Measurements from ENCODE around the gene CD209. TPM values are rescaled to one million over a fixed set of nuclear protein-coding genes. Genes with fewer than 3 reads are reported as not detected.
A peak's percentile ranks its signal among the peaks of the same experiment; 100 is the strongest.
"Not testable (repeated sequence)": the region's sequence is repeated elsewhere in the genome, so short reads cannot be mapped to it uniquely, and the experiment has no call there.

Gene CD209
- total RNA-seq, 1 experiment from 2014 or later, result not detected

GRCh38 chr19:7746306-7746705 is 1.0 kb downstream of the CD209 start:
- H3K4me2 ChIP-seq (ENCODE audit: low read depth, low read length, poor library complexity, severe bottlenecking); H3K36me3 ChIP-seq (ENCODE audit: insufficient read depth, low read length); DNase-seq; H3K27ac ChIP-seq (ENCODE audit: low read length); H3K27me3 ChIP-seq (ENCODE audit: low read length); H4K20me1 ChIP-seq (ENCODE audit: insufficient read depth, low read depth, low read length); H3K79me2 ChIP-seq (ENCODE audit: low read length); H3K9ac ChIP-seq (ENCODE audit: low read length); H3K9me2 ChIP-seq (replicated peaks; ENCODE audit: insufficient read depth, low read length); H3K4me3 ChIP-seq (ENCODE audit: low read length); H2AFZ ChIP-seq (ENCODE audit: low read length); H3K9me3 ChIP-seq (ENCODE audit: low read length): not testable (repeated sequence)
- peaks cover 19% of the 10 kb centered on the region for H3K4me1 ChIP-seq (ENCODE audit: low read length)

GRCh38 chr19:7744871-7745650 is 2.3 kb downstream of the CD209 start:
- H3K9me2 ChIP-seq (replicated peaks; ENCODE audit: insufficient read depth, low read length), result no peaks in the 10 kb centered on the region
- H4K20me1 ChIP-seq (ENCODE audit: insufficient read depth, low read depth, low read length), result no peaks in the 10 kb centered on the region
- H3K27me3 ChIP-seq (ENCODE audit: low read length), result no peaks in the 10 kb centered on the region
- no peak overlapping the region for H3K4me3 ChIP-seq (ENCODE audit: low read length)
- H3K79me2 ChIP-seq (ENCODE audit: low read length), result no peaks in the 10 kb centered on the region
- H3K4me1 ChIP-seq (ENCODE audit: low read length), result peaks cover 19% of the 10 kb centered on the region
- DNase-seq, result no peak
- no peaks in the 10 kb centered on the region for H3K9me3 ChIP-seq (ENCODE audit: low read length)
- no peaks in the 10 kb centered on the region for H3K36me3 ChIP-seq (ENCODE audit: insufficient read depth, low read length)
- H2AFZ ChIP-seq (ENCODE audit: low read length), result no peak overlapping the region
- no peak overlapping the region for H3K4me2 ChIP-seq (ENCODE audit: low read depth, low read length, poor library complexity, severe bottlenecking)
- no peak overlapping the region for H3K27ac ChIP-seq (ENCODE audit: low read length)
- no peak overlapping the region for H3K9ac ChIP-seq (ENCODE audit: low read length)

GRCh38 chr19:7744199-7744786 is 3.0 kb downstream of the CD209 start:
- no peaks in the 10 kb centered on the region for H3K9me2 ChIP-seq (replicated peaks; ENCODE audit: insufficient read depth, low read length)
- no peak overlapping the region for H3K27ac ChIP-seq (ENCODE audit: low read length)
- no peak overlapping the region for H3K4me3 ChIP-seq (ENCODE audit: low read length)
- no peak overlapping the region for H3K4me2 ChIP-seq (ENCODE audit: low read depth, low read length, poor library complexity, severe bottlenecking)
- no peaks in the 10 kb centered on the region for H3K36me3 ChIP-seq (ENCODE audit: insufficient read depth, low read length)
- DNase-seq, result no peak
- H3K27me3 ChIP-seq (ENCODE audit: low read length), result no peaks in the 10 kb centered on the region
- no peaks in the 10 kb centered on the region for H4K20me1 ChIP-seq (ENCODE audit: insufficient read depth, low read depth, low read length)
- H3K9me3 ChIP-seq (ENCODE audit: low read length), result no peaks in the 10 kb centered on the region
- peaks cover 19% of the 10 kb centered on the region for H3K4me1 ChIP-seq (ENCODE audit: low read length)
- no peak overlapping the region for H3K9ac ChIP-seq (ENCODE audit: low read length)
- no peaks in the 10 kb centered on the region for H3K79me2 ChIP-seq (ENCODE audit: low read length)
- H2AFZ ChIP-seq (ENCODE audit: low read length), result no peak overlapping the region

- Histone ChIP-seq H3K27ac (ENCODE audit: low read length) (no peak overlapping the region), H2AFZ (ENCODE audit: low read length) (no peak overlapping the region), H3K36me3 (ENCODE audit: insufficient read depth, low read length) (no peaks in the 10 kb centered on the region), H3K9me3 (ENCODE audit: low read length) (no peaks in the 10 kb centered on the region), H3K4me2 (ENCODE audit: low read depth, low read length, poor library complexity, severe bottlenecking) (no peak overlapping the region), H3K27me3 (ENCODE audit: low read length) (no peaks in the 10 kb centered on the region), H3K9me2 (replicated peaks; ENCODE audit: insufficient read depth, low read length) (no peaks in the 10 kb centered on the region), H4K20me1 (ENCODE audit: insufficient read depth, low read depth, low read length) (no peaks in the 10 kb centered on the region), H3K4me1 (ENCODE audit: low read length) (peaks cover 19% of the 10 kb centered on the region), H3K79me2 (ENCODE audit: low read length) (no peaks in the 10 kb centered on the region), H3K9ac (ENCODE audit: low read length) (no peak overlapping the region), H3K4me3 (ENCODE audit: low read length) (no peak overlapping the region)
- no peak for DNase-seq
These were observed 3.9 kb downstream of the CD209 start for GRCh38 chr19:7743425-7743841.

- no peaks in the 10 kb centered on the region for H3K27me3 ChIP-seq (ENCODE audit: low read length)
- no peak for DNase-seq
These were observed 4.3 kb downstream of the CD209 start for GRCh38 chr19:7742991-7743390.

GRCh38 chr19:7742575-7742974 is 4.8 kb downstream of the CD209 start:
- no peak overlapping the region for H3K4me3 ChIP-seq (ENCODE audit: low read length)
- no peak overlapping the region for H3K4me2 ChIP-seq (ENCODE audit: low read depth, low read length, poor library complexity, severe bottlenecking)
- H2AFZ ChIP-seq (ENCODE audit: low read length), result no peak overlapping the region
- H3K9me3 ChIP-seq (ENCODE audit: low read length), result no peaks in the 10 kb centered on the region
- H3K27me3 ChIP-seq (ENCODE audit: low read length), result no peaks in the 10 kb centered on the region
- H3K9ac ChIP-seq (ENCODE audit: low read length), result no peak overlapping the region
- H3K36me3 ChIP-seq (ENCODE audit: insufficient read depth, low read length), result no peaks in the 10 kb centered on the region
- H3K27ac ChIP-seq (ENCODE audit: low read length), result no peak overlapping the region
- no peaks in the 10 kb centered on the region for H4K20me1 ChIP-seq (ENCODE audit: insufficient read depth, low read depth, low read length)
- H3K4me1 ChIP-seq (ENCODE audit: low read length), result peaks cover 19% of the 10 kb centered on the region
- no peaks in the 10 kb centered on the region for H3K9me2 ChIP-seq (replicated peaks; ENCODE audit: insufficient read depth, low read length)
- no peaks in the 10 kb centered on the region for H3K79me2 ChIP-seq (ENCODE audit: low read length)
- no peak for DNase-seq

More at GRCh38 chr19:7742991-7743390, 4.3 kb downstream of the CD209 start:
- Histone ChIP-seq H2AFZ (ENCODE audit: low read length) (no peak overlapping the region), H3K27ac (ENCODE audit: low read length) (no peak overlapping the region), H3K4me1 (ENCODE audit: low read length) (peaks cover 19% of the 10 kb centered on the region), H3K9me3 (ENCODE audit: low read length) (no peaks in the 10 kb centered on the region), H3K4me3 (ENCODE audit: low read length) (no peak overlapping the region), H3K79me2 (ENCODE audit: low read length) (no peaks in the 10 kb centered on the region), H4K20me1 (ENCODE audit: insufficient read depth, low read depth, low read length) (no peaks in the 10 kb centered on the region), H3K9me2 (replicated peaks; ENCODE audit: insufficient read depth, low read length) (no peaks in the 10 kb centered on the region), H3K36me3 (ENCODE audit: insufficient read depth, low read length) (no peaks in the 10 kb centered on the region), H3K9ac (ENCODE audit: low read length) (no peak overlapping the region), H3K4me2 (ENCODE audit: low read depth, low read length, poor library complexity, severe bottlenecking) (no peak overlapping the region)

GRCh38 chr19:7740682-7741054 is 6.7 kb downstream of the CD209 start:
- Histone ChIP-seq H3K27ac (ENCODE audit: low read length) (no peak overlapping the region), H3K4me3 (ENCODE audit: low read length) (no peak overlapping the region), H3K4me2 (ENCODE audit: low read depth, low read length, poor library complexity, severe bottlenecking) (no peak overlapping the region), H3K4me1 (ENCODE audit: low read length) (peaks cover 19% of the 10 kb centered on the region), H2AFZ (ENCODE audit: low read length) (peak overlapping the region; percentile 62), H3K79me2 (ENCODE audit: low read length) (no peaks in the 10 kb centered on the region), H3K9me3 (ENCODE audit: low read length) (no peaks in the 10 kb centered on the region), H3K9me2 (replicated peaks; ENCODE audit: insufficient read depth, low read length) (no peaks in the 10 kb centered on the region), H3K9ac (ENCODE audit: low read length) (no peak overlapping the region), H3K36me3 (ENCODE audit: insufficient read depth, low read length) (no peaks in the 10 kb centered on the region), H4K20me1 (ENCODE audit: insufficient read depth, low read depth, low read length) (no peaks in the 10 kb centered on the region), H3K27me3 (ENCODE audit: low read length) (no peaks in the 10 kb centered on the region)
- DNase-seq, result no peak

- Histone ChIP-seq H2AFZ (ENCODE audit: low read length) (peak overlapping the region; percentile 62), H3K4me3 (ENCODE audit: low read length) (no peak overlapping the region), H3K27ac (ENCODE audit: low read length) (no peak overlapping the region), H3K9ac (ENCODE audit: low read length) (no peak overlapping the region), H3K4me2 (ENCODE audit: low read depth, low read length, poor library complexity, severe bottlenecking) (no peak overlapping the region), H3K4me1 (ENCODE audit: low read length) (peaks cover 19% of the 10 kb centered on the region), H3K27me3 (ENCODE audit: low read length) (no peaks in the 10 kb centered on the region), H4K20me1 (ENCODE audit: insufficient read depth, low read depth, low read length) (no peaks in the 10 kb centered on the region), H3K9me2 (replicated peaks; ENCODE audit: insufficient read depth, low read length) (no peaks in the 10 kb centered on the region), H3K79me2 (ENCODE audit: low read length) (no peaks in the 10 kb centered on the region), H3K36me3 (ENCODE audit: insufficient read depth, low read length) (no peaks in the 10 kb centered on the region), H3K9me3 (ENCODE audit: low read length) (no peaks in the 10 kb centered on the region)
- DNase-seq, result no peak
These were observed 7.3 kb downstream of the CD209 start for GRCh38 chr19:7739801-7740681.
